ENCODE data around the gene ALOX12. TPM values are rescaled to one million over a fixed set of nuclear protein-coding genes. Genes with fewer than 3 reads are reported as not detected.

Gene ALOX12
- total and polyA plus RNA-seq, 10 donors: 0.15 to 2.5 (median 1.2) TPM

DNA sequence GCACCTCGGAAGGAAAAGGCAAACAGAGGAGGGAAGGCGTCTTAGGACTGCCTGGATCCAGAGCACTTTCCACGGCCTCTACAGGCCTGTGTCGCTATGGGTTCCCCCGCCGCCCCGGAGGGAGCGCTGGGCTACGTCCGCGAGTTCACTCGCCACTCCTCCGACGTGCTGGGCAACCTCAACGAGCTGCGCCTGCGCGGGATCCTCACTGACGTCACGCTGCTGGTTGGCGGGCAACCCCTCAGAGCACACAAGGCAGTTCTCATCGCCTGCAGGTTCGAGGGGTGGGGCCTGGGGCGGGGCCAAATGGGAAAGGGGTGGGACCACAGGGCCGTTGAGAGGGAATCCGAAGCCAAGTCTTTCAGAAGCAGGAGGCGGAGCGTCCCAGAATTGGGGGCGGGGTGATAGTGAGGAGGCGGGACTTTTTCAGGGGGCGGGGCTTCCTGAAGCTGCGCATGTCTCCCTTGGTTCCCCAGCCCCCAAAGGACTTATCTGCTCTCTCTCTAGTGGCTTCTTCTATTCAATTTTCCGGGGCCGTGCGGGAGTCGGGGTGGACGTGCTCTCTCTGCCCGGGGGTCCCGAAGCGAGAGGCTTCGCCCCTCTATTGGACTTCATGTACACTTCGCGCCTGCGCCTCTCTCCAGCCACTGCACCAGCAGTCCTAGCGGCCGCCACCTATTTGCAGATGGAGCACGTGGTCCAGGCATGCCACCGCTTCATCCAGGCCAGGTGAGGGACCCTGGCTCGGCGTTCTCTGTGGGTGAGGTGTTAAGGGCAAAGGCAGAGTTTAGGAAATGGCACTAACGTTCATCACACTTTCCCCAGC, 27.9 kb downstream of the ALOX12 start:
- DNase-seq: peak; percentile 97
- 33 to 45% (median 37%) methylated on average over 40 to 51 of the region's 51 CpGs for WGBS, 5 donors
- no peaks in the 10 kb centered on the region for H3K9me3 ChIP-seq
- H3K4me1 ChIP-seq: peaks cover 24 to 97% (median 59%) of the 10 kb centered on the region in 6 donors
- intact Hi-C loops (cut with DNase I; ENCODE audit: low total_unique reads): loop anchor here (5.0 kb wide), 1 partner anchor 111 kb away; no protein-coding TSS in a partner anchor
- H3K4me3 ChIP-seq: peak overlapping the region; percentile 24 to 69 (median 36)
- peaks cover 0 to 15% (median 0%) of the 10 kb centered on the region in 7 donors for H3K27me3 ChIP-seq (replicated peaks in 1 of 7)
- H3K36me3 ChIP-seq: peaks cover 0 to 22% (median 0%) of the 10 kb centered on the region in 6 donors
- H3K27ac ChIP-seq: peak overlapping the region; percentile 63 to 100 (median 93)
- TF ChIP-seq POLR2AphosphoS5 (IDR thresholded peaks at IDR 0.05) (peak; percentile 93 to 98 (median 94)), POLR2A (IDR thresholded peaks at IDR 0.05) (peak in 1 of 3 donors; percentile 71)
- TF ChIP-seq, protein P1, sequence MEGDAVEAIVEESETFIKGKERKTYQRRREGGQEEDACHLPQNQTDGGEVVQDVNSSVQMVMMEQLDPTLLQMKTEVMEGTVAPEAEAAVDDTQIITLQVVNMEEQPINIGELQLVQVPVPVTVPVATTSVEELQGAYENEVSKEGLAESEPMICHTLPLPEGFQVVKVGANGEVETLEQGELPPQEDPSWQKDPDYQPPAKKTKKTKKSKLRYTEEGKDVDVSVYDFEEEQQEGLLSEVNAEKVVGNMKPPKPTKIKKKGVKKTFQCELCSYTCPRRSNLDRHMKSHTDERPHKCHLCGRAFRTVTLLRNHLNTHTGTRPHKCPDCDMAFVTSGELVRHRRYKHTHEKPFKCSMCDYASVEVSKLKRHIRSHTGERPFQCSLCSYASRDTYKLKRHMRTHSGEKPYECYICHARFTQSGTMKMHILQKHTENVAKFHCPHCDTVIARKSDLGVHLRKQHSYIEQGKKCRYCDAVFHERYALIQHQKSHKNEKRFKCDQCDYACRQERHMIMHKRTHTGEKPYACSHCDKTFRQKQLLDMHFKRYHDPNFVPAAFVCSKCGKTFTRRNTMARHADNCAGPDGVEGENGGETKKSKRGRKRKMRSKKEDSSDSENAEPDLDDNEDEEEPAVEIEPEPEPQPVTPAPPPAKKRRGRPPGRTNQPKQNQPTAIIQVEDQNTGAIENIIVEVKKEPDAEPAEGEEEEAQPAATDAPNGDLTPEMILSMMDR (IDR thresholded peaks at IDR 0.05 in 8 of 11, conservative IDR thresholded peaks at IDR 0.05 in 3 of 11): no peak

DNA sequence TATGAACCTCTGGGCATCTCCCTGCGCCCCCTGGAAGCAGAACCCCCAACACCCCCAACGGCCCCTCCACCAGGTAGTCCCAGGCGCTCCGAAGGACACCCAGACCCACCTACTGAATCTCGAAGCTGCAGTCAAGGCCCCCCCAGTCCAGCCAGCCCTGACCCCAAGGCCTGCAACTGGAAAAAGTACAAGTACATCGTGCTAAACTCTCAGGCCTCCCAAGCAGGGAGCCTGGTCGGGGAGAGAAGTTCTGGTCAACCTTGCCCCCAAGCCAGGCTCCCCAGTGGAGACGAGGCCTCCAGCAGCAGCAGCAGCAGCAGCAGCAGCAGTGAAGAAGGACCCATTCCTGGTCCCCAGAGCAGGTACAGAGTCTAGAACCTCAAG, 28.5 kb downstream of the ALOX12 start:
- H3K9me3 ChIP-seq: no peaks in the 10 kb centered on the region

GRCh38 chr17:7025245-7025644, 29.4 kb downstream of the ALOX12 start:
- no peak for TF ChIP-seq POLR2AphosphoS5 (IDR thresholded peaks at IDR 0.05)
- TF ChIP-seq POLR2A (IDR thresholded peaks at IDR 0.05): no peak
- TF ChIP-seq, protein P1 (IDR thresholded peaks at IDR 0.05 in 8 of 11, conservative IDR thresholded peaks at IDR 0.05 in 3 of 11): no peak
- Histone ChIP-seq H3K36me3 (peaks cover 0 to 22% (median 0%) of the 10 kb centered on the region in 6 donors), H3K27me3 (replicated peaks in 1 of 7) (peaks cover 0 to 15% (median 0%) of the 10 kb centered on the region in 7 donors), H3K4me1 (peaks cover 37 to 97% (median 68%) of the 10 kb centered on the region in 6 donors), H3K9me3 (no peaks in the 10 kb centered on the region), H3K27ac (peak overlapping the region in 1 of 8 donors; percentile 10), H3K4me3 (peak overlapping the region in 2 of 8 donors; percentile 45 to 69)
- intact Hi-C loops (cut with DNase I; ENCODE audit: low total_unique reads): no loop called here
- 79 to 90% (median 79%) methylated on average over 1 of the region's 1 CpG for WGBS, 5 donors
- no peak for DNase-seq

More for the DNA sequence above, 28.5 kb downstream of the ALOX12 start:
- Histone ChIP-seq H3K4me1 (peaks cover 29 to 97% (median 64%) of the 10 kb centered on the region in 6 donors), H3K36me3 (peaks cover 0 to 22% (median 0%) of the 10 kb centered on the region in 6 donors), H3K27ac (peak overlapping the region in 4 of 8 donors; percentile 99 to 100 (median 100)), H3K27me3 (replicated peaks in 1 of 7) (peaks cover 0 to 15% (median 0%) of the 10 kb centered on the region in 7 donors), H3K4me3 (peak overlapping the region in 4 of 8 donors; percentile 34 to 69 (median 44))
- intact Hi-C loops (cut with DNase I; ENCODE audit: low total_unique reads): loop anchor here (5.0 kb wide), 1 partner anchor 112 kb away; no protein-coding TSS in a partner anchor
- DNase-seq: no peak
- TF ChIP-seq POLR2AphosphoS5 (IDR thresholded peaks at IDR 0.05) (no peak), POLR2A (IDR thresholded peaks at IDR 0.05) (no peak)
- TF ChIP-seq, protein P1 (IDR thresholded peaks at IDR 0.05 in 8 of 11, conservative IDR thresholded peaks at IDR 0.05 in 3 of 11): no peak
- 66 to 85% (median 74%) methylated on average over 7 to 8 of the region's 8 CpGs for WGBS, 5 donors

Measured in spleen (tissue), 11 donors.